ENCODE measurements around the gene CPZ. TPM values are rescaled to one million over a fixed set of nuclear protein-coding genes. Genes with fewer than 3 reads are reported as not detected.

The CPZ gene
- total and polyA plus RNA-seq, 7 donors = 0.04 to 0.30 (median 0.08) TPM; not detected in 4

DNA sequence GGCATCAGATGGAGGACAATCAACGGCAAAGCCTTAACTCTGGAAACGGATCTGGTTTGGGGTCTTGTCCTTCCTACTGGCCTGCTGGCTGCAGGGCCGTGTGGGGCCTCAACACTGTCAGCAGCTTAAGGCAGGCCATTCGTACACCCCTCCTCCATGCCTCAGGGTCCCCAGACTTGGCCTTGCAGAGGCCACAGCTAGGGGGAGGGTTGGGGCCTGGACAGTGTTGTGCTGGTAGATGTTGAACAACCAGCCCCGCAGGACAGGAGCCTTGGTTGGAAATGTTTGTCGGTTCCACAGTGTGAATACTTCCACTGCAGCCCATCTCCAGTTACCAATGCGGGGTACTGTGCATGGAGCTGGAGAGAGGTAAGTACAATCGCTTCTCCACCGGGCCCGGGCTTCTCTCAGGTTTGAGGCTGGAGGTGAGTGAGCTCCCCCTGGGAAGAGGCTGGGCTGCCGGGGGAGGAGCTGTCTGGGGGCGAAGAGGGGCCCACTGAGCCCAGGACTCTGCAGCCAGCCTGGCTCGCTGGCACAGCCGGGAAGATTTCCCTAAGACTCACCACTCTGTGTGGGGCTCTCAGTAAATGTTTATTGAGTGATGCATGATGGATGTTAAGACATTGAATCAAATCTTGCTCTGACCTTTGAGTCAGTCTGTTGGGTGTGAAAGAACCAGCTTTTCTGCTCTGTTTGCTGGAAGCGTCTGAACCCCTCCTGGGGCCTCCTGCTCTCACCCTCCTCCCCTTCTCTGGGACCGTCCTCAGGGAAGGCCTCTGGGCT is 32.1 kb upstream of the CPZ start:
- ATAC-seq (no peak), DNase-seq (peak in 1 of 2 donors; percentile 23)
- peaks cover 0 to 1% (median 0%) of the 10 kb centered on the region in 3 donors for H3K27me3 ChIP-seq (ENCODE audit: insufficient read depth in 3 of 3, low read length in 2 of 3)
- no peaks in the 10 kb centered on the region for H3K36me3 ChIP-seq (ENCODE audit: insufficient read depth in 1 of 2, low read depth in 1 of 2)
- H3K9me3 ChIP-seq = no peaks in the 10 kb centered on the region
- H3K4me3 ChIP-seq = no peak overlapping the region
- H3K4me1 ChIP-seq = no peaks in the 10 kb centered on the region
- H3K27ac ChIP-seq = no peak overlapping the region
- intact Hi-C loops (cut with DNase I) = no loop called here
- TF ChIP-seq, protein P1, sequence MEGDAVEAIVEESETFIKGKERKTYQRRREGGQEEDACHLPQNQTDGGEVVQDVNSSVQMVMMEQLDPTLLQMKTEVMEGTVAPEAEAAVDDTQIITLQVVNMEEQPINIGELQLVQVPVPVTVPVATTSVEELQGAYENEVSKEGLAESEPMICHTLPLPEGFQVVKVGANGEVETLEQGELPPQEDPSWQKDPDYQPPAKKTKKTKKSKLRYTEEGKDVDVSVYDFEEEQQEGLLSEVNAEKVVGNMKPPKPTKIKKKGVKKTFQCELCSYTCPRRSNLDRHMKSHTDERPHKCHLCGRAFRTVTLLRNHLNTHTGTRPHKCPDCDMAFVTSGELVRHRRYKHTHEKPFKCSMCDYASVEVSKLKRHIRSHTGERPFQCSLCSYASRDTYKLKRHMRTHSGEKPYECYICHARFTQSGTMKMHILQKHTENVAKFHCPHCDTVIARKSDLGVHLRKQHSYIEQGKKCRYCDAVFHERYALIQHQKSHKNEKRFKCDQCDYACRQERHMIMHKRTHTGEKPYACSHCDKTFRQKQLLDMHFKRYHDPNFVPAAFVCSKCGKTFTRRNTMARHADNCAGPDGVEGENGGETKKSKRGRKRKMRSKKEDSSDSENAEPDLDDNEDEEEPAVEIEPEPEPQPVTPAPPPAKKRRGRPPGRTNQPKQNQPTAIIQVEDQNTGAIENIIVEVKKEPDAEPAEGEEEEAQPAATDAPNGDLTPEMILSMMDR (IDR thresholded peaks at IDR 0.05) = no peak
- WGBS, 3 donors = 74 to 83% (median 77%) methylated on average over 15 to 16 of the region's 16 CpGs

DNA sequence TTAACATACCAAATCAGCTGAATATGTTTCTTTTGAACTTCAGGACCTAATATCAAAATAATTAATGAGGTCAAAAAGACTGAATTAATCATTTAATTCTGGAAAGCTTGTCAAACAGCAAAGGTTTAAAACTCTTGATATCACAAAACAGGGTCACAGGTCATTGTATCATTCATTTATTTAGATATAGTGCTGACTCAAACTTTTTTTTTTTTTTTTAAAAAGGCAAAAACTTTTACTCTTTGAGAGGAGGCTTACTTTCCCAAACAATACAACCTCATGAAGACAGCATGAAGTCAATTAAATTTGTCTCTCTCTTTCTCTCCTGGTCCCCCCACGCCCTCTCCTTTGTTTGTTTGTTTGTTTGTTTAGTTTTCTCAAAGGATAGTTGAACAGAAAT is 28.0 kb upstream of the CPZ start:
- H3K4me3 ChIP-seq = no peak overlapping the region
- no peak overlapping the region for H3K27ac ChIP-seq
- no peaks in the 10 kb centered on the region for H3K4me1 ChIP-seq
- ATAC-seq = no peak
- WGBS, 3 donors = 52 to 58% (median 58%) methylated on average over 1 of the region's 1 CpG
- intact Hi-C loops (cut with DNase I) = no loop called here
- TF ChIP-seq, protein P1 (IDR thresholded peaks at IDR 0.05) = no peak
- H3K27me3 ChIP-seq (ENCODE audit: insufficient read depth in 3 of 3, low read length in 2 of 3) = peaks cover 0 to 14% (median 0%) of the 10 kb centered on the region in 3 donors
- DNase-seq = no peak
- H3K9me3 ChIP-seq = no peaks in the 10 kb centered on the region
- no peaks in the 10 kb centered on the region for H3K36me3 ChIP-seq (ENCODE audit: insufficient read depth in 1 of 2, low read depth in 1 of 2)

DNA sequence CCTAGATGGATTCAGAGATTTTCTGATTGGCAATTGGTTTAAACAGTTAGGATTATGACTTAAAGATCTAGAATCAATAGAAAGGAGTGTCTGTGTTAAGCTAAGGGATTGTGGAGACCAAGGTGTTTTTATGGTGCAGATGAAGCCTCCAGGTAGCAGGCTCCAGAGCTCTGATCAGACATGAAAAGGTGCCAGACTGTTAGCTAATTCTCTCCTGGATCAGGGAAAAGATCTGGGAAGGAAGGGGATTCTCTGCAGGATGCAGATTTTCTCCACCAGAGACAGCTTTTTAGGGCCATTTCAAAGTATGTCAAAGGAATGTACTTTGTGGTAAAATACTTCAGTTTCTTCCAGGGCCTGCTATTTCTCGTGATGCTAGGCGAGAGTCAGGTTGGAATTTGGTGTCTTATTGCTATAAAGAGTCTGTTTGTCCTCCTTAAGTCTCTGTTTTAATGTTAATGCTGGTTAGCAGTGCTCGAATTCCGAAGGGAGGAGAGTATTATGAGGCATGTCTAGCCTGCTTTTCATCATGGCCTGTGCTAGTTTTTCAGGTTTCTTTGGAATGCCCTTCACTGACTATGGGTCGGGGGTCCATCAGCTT is 24.4 kb upstream of the CPZ start:
- no peak overlapping the region for H3K4me3 ChIP-seq
- intact Hi-C loops (cut with DNase I) = no loop called here
- TF ChIP-seq, protein P1 (IDR thresholded peaks at IDR 0.05) = no peak
- H3K9me3 ChIP-seq = no peaks in the 10 kb centered on the region
- no peak overlapping the region for H3K27ac ChIP-seq
- 57 to 61% (median 58%) methylated on average over 5 of the region's 5 CpGs for WGBS, 3 donors
- ATAC-seq = no peak
- H3K4me1 ChIP-seq = no peaks in the 10 kb centered on the region
- H3K36me3 ChIP-seq (ENCODE audit: insufficient read depth in 1 of 2, low read depth in 1 of 2) = no peaks in the 10 kb centered on the region
- H3K27me3 ChIP-seq (ENCODE audit: insufficient read depth in 3 of 3, low read length in 2 of 3) = peaks cover 0 to 23% (median 0%) of the 10 kb centered on the region in 3 donors
- DNase-seq = no peak

DNA sequence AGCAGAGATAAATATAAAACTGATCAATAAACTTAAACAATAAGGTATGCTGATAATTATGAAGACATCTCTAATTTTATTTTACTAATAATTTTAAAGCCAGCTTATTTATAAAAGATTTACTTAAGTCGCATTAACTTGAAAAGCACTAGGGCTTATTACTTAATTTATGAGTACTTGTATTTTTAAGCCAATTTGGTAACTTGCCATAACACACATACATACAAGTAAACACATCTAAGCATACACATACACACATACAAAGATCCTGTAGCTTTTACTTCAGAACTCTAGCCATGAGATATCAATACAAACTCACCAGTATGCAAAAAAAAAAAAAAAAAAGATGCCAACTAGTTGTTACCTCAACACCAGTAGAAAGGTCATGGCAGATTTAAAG is 22.4 kb upstream of the CPZ start:
- WGBS, 3 donors = 91 to 95% (median 94%) methylated on average over 1 of the region's 1 CpG
- ATAC-seq (no peak), DNase-seq (no peak)
- Histone ChIP-seq H3K27me3 (ENCODE audit: insufficient read depth in 3 of 3, low read length in 2 of 3) (peaks cover 0 to 23% (median 0%) of the 10 kb centered on the region in 3 donors), H3K4me1 (no peaks in the 10 kb centered on the region), H3K27ac (no peak overlapping the region), H3K36me3 (ENCODE audit: insufficient read depth in 1 of 2, low read depth in 1 of 2) (no peaks in the 10 kb centered on the region), H3K9me3 (no peaks in the 10 kb centered on the region), H3K4me3 (no peak overlapping the region)
- TF ChIP-seq, protein P1 (IDR thresholded peaks at IDR 0.05) = no peak
- intact Hi-C loops (cut with DNase I) = no loop called here
